ENCODE measurements around the gene NEUROD6. TPM values are rescaled to one million over a fixed set of nuclear protein-coding genes. Genes with fewer than 3 reads are reported as not detected.

Gene NEUROD6
- total RNA-seq, 1 donor from 2014 or later = not detected

GRCh38 chr7:31372231-31372959, 31.9 kb upstream of the NEUROD6 start:
- H3K27ac Mint-ChIP-seq (ENCODE audit: unreplicated experiment) = peak overlapping the region; percentile 6
- H3K4me1 Mint-ChIP-seq (ENCODE audit: unreplicated experiment) = peaks cover 9% of the 10 kb centered on the region
- H3K36me3 Mint-ChIP-seq (ENCODE audit: low read depth, unreplicated experiment) = no peaks in the 10 kb centered on the region
- DNase-seq (ENCODE audit: low spot score) = no peak
- H3K9me3 Mint-ChIP-seq (ENCODE audit: unreplicated experiment) = no peaks in the 10 kb centered on the region
- TF ChIP-seq, protein P1, sequence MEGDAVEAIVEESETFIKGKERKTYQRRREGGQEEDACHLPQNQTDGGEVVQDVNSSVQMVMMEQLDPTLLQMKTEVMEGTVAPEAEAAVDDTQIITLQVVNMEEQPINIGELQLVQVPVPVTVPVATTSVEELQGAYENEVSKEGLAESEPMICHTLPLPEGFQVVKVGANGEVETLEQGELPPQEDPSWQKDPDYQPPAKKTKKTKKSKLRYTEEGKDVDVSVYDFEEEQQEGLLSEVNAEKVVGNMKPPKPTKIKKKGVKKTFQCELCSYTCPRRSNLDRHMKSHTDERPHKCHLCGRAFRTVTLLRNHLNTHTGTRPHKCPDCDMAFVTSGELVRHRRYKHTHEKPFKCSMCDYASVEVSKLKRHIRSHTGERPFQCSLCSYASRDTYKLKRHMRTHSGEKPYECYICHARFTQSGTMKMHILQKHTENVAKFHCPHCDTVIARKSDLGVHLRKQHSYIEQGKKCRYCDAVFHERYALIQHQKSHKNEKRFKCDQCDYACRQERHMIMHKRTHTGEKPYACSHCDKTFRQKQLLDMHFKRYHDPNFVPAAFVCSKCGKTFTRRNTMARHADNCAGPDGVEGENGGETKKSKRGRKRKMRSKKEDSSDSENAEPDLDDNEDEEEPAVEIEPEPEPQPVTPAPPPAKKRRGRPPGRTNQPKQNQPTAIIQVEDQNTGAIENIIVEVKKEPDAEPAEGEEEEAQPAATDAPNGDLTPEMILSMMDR (IDR thresholded peaks at IDR 0.05; ENCODE audit: unreplicated experiment) = no peak
- no peak overlapping the region for H3K4me3 Mint-ChIP-seq (ENCODE audit: unreplicated experiment)
- H3K27me3 Mint-ChIP-seq (ENCODE audit: unreplicated experiment) = peaks cover 2% of the 10 kb centered on the region

GRCh38 chr7:31371621-31372020, 31.1 kb upstream of the NEUROD6 start:
- Mint-ChIP-seq H3K4me3 (ENCODE audit: unreplicated experiment) (no peak overlapping the region), H3K27ac (ENCODE audit: unreplicated experiment) (no peak overlapping the region), H3K27me3 (ENCODE audit: unreplicated experiment) (peaks cover 2% of the 10 kb centered on the region)

GRCh38 chr7:31370609-31371008, 30.1 kb upstream of the NEUROD6 start:
- Mint-ChIP-seq H3K27me3 (ENCODE audit: unreplicated experiment) (peaks cover 2% of the 10 kb centered on the region), H3K9me3 (ENCODE audit: unreplicated experiment) (no peaks in the 10 kb centered on the region), H3K36me3 (ENCODE audit: low read depth, unreplicated experiment) (no peaks in the 10 kb centered on the region), H3K4me3 (ENCODE audit: unreplicated experiment) (no peak overlapping the region), H3K27ac (ENCODE audit: unreplicated experiment) (no peak overlapping the region), H3K4me1 (ENCODE audit: unreplicated experiment) (peaks cover 9% of the 10 kb centered on the region)
- no peak for DNase-seq (ENCODE audit: low spot score)
- TF ChIP-seq, protein P1 (IDR thresholded peaks at IDR 0.05; ENCODE audit: unreplicated experiment) = no peak

More at GRCh38 chr7:31371621-31372020, 31.1 kb upstream of the NEUROD6 start:
- H3K4me1 Mint-ChIP-seq (ENCODE audit: unreplicated experiment) = peaks cover 9% of the 10 kb centered on the region
- TF ChIP-seq, protein P1 (IDR thresholded peaks at IDR 0.05; ENCODE audit: unreplicated experiment) = no peak
- no peaks in the 10 kb centered on the region for H3K36me3 Mint-ChIP-seq (ENCODE audit: low read depth, unreplicated experiment)
- no peaks in the 10 kb centered on the region for H3K9me3 Mint-ChIP-seq (ENCODE audit: unreplicated experiment)
- DNase-seq (ENCODE audit: low spot score) = no peak

- Mint-ChIP-seq H3K27me3 (ENCODE audit: unreplicated experiment) (peaks cover 2% of the 10 kb centered on the region), H3K9me3 (ENCODE audit: unreplicated experiment) (no peaks in the 10 kb centered on the region), H3K4me1 (ENCODE audit: unreplicated experiment) (no peaks in the 10 kb centered on the region), H3K27ac (ENCODE audit: unreplicated experiment) (peak overlapping the region; percentile 36), H3K4me3 (ENCODE audit: unreplicated experiment) (no peak overlapping the region), H3K36me3 (ENCODE audit: low read depth, unreplicated experiment) (no peaks in the 10 kb centered on the region)
- TF ChIP-seq, protein P1 (IDR thresholded peaks at IDR 0.05; ENCODE audit: unreplicated experiment) = no peak
- no peak for DNase-seq (ENCODE audit: low spot score)
Measured at GRCh38 chr7:31368620-31369019, 28.1 kb upstream of the NEUROD6 start.

DNA sequence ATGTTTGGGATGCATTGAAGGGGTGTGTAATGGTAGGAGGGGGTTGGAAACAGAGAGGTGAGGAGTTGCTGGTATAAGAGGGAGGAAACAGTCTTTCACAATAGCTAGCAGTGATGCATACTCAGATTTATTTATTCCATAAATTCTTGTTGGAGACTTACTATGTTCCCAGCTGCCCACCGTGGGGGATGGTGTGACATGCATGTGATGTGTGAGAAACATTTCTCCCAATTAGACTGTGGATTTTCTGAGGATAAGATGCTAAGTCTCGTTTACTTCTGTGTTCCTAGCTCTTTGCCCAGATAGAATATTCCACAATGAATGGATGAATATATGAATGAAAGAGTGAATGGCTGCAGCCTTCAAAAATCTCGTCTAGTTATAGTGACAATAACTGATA, 23.0 kb upstream of the NEUROD6 start:
- H3K27me3 Mint-ChIP-seq (ENCODE audit: unreplicated experiment) = no peaks in the 10 kb centered on the region
- H3K27ac Mint-ChIP-seq (ENCODE audit: unreplicated experiment) = no peak overlapping the region
- no peaks in the 10 kb centered on the region for H3K9me3 Mint-ChIP-seq (ENCODE audit: unreplicated experiment)
- no peaks in the 10 kb centered on the region for H3K4me1 Mint-ChIP-seq (ENCODE audit: unreplicated experiment)
- no peak overlapping the region for H3K4me3 Mint-ChIP-seq (ENCODE audit: unreplicated experiment)
- no peak for DNase-seq (ENCODE audit: low spot score)
- H3K36me3 Mint-ChIP-seq (ENCODE audit: low read depth, unreplicated experiment) = no peaks in the 10 kb centered on the region
- TF ChIP-seq, protein P1 (IDR thresholded peaks at IDR 0.05; ENCODE audit: unreplicated experiment) = no peak
